Measurements from ENCODE around the gene XCR1. TPM values are rescaled to one million over a fixed set of nuclear protein-coding genes. Genes with fewer than 3 reads are reported as not detected.

Gene XCR1
- total RNA-seq, 1 donor, result not detected

DNA sequence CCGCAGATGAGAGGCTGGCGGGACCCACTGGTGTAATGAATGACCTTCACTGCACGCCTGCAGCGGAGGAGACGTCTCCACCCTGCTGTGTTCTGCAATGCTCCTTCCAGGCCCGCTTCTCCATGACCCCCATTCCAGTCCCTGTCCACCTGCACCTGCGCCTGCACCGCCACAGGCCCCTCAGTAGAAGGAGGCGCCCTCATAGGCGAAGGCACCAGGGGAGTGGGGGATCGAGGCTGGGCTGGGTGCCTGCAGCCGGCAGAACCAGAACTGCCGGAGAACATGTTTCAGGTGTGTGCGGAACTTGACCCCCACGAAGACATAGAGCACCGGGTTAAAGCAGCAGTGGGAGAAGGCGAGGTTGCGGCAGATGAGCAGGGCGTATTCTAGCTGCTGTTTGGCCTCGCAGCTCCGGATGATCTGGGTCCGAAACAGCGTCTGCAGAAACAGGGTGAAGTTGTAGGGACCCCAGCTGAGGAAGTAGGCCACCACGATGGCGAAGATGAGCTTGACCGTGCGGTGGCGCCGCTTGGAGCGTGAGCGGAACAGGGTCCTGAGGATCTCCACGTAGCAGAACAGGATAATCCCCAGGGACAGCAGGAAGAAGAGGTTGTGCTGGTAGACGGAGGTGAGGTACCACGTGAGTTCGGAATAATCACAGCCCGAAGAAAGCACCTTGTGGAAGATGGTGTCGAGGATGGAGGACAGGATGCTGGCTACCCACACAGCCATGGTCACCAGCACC lies 6.3 kb downstream of the XCR1 start:
- H2AFZ ChIP-seq (ENCODE audit: low read length), result no peak overlapping the region
- no peak for TF ChIP-seq CTCF (IDR thresholded peaks at IDR 0.05; ENCODE audit: extremely low read depth, low read depth, low read length)
- H3K79me2 ChIP-seq (ENCODE audit: insufficient read depth, low read length), result no peaks in the 10 kb centered on the region
- H3K27me3 ChIP-seq (ENCODE audit: insufficient read depth, low read length), result no peaks in the 10 kb centered on the region
- H3K27ac ChIP-seq (ENCODE audit: low read depth, low read length), result no peak overlapping the region
- no peak overlapping the region for H3K4me3 ChIP-seq (ENCODE audit: insufficient read depth, low read length)
- DNase-seq (ENCODE audit: insufficient read length, low spot score, missing footprints), result no peak
- no peaks in the 10 kb centered on the region for H3K9me3 ChIP-seq (ENCODE audit: low read depth, low read length)
- no peaks in the 10 kb centered on the region for H3K36me3 ChIP-seq (ENCODE audit: insufficient read depth, low read length)
- no peaks in the 10 kb centered on the region for H4K20me1 ChIP-seq (ENCODE audit: insufficient read depth, low read length)
- peaks cover 5% of the 10 kb centered on the region for H3K4me1 ChIP-seq (ENCODE audit: insufficient read depth, low read length)
- no peak overlapping the region for H3K4me2 ChIP-seq (ENCODE audit: insufficient read depth, low read length)

DNA sequence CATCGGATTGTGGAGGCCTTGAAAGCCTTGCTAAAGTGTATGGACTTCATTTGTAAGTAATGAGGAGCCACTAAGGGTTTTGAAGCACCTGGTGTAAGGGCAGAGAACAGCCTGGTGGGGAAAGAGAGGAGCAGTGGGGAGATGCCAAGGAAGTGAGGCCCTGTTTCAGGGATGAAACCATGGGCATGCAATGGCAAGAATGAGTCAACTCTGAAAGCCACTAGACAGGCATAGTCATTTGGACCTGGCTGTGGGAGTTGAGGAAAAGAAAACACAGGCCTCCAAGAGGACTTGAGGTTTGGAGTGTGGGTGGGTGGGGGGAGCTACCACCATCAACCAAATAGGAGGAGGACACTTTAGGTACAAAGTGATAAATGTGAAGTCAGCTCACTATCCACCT lies 7.6 kb downstream of the XCR1 start:
- no peaks in the 10 kb centered on the region for H4K20me1 ChIP-seq (ENCODE audit: insufficient read depth, low read length)
- no peaks in the 10 kb centered on the region for H3K27me3 ChIP-seq (ENCODE audit: insufficient read depth, low read length)
- H3K79me2 ChIP-seq (ENCODE audit: insufficient read depth, low read length), result no peaks in the 10 kb centered on the region
- TF ChIP-seq CTCF (IDR thresholded peaks at IDR 0.05; ENCODE audit: extremely low read depth, low read depth, low read length), result no peak
- no peaks in the 10 kb centered on the region for H3K9me3 ChIP-seq (ENCODE audit: low read depth, low read length)
- no peak overlapping the region for H2AFZ ChIP-seq (ENCODE audit: low read length)
- no peak overlapping the region for H3K27ac ChIP-seq (ENCODE audit: low read depth, low read length)
- peak; percentile 94 for DNase-seq (ENCODE audit: insufficient read length, low spot score, missing footprints)
- no peak overlapping the region for H3K4me2 ChIP-seq (ENCODE audit: insufficient read depth, low read length)
- H3K36me3 ChIP-seq (ENCODE audit: insufficient read depth, low read length), result no peaks in the 10 kb centered on the region
- peaks cover 5% of the 10 kb centered on the region for H3K4me1 ChIP-seq (ENCODE audit: insufficient read depth, low read length)
- H3K4me3 ChIP-seq (ENCODE audit: insufficient read depth, low read length), result no peak overlapping the region

DNA sequence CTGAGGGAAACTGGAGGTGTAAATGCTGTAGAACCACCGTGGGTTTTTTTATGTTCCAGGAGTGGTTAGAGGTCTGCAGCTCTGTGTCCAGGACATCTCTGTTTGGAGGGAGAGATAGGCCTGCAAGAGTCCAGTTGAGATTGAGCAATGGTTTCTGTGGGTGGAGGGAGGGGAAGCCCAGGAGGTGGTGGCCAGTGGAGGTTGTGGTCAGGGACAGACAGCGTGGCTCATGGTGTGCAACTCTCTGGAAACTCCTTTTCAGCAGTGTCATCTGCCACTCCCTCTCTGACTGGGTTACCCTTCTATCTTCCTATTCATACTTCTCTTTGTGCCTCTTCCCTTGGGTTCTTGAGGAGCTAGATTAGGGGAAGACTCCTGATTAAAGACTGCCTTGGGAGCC lies 9.6 kb downstream of the XCR1 start:
- Histone ChIP-seq H2AFZ (ENCODE audit: low read length) (no peak overlapping the region), H3K27me3 (ENCODE audit: insufficient read depth, low read length) (peaks cover 8% of the 10 kb centered on the region), H4K20me1 (ENCODE audit: insufficient read depth, low read length) (no peaks in the 10 kb centered on the region), H3K79me2 (ENCODE audit: insufficient read depth, low read length) (no peaks in the 10 kb centered on the region), H3K36me3 (ENCODE audit: insufficient read depth, low read length) (no peaks in the 10 kb centered on the region), H3K4me3 (ENCODE audit: insufficient read depth, low read length) (no peak overlapping the region), H3K4me2 (ENCODE audit: insufficient read depth, low read length) (no peak overlapping the region), H3K9me3 (ENCODE audit: low read depth, low read length) (no peaks in the 10 kb centered on the region), H3K27ac (ENCODE audit: low read depth, low read length) (no peak overlapping the region), H3K4me1 (ENCODE audit: insufficient read depth, low read length) (peaks cover 5% of the 10 kb centered on the region)
- DNase-seq (ENCODE audit: insufficient read length, low spot score, missing footprints), result peak; percentile 41
- no peak for TF ChIP-seq CTCF (IDR thresholded peaks at IDR 0.05; ENCODE audit: extremely low read depth, low read depth, low read length)

- no peak overlapping the region for H3K4me3 ChIP-seq (ENCODE audit: insufficient read depth, low read length)
- peaks cover 18% of the 10 kb centered on the region for H3K27me3 ChIP-seq (ENCODE audit: insufficient read depth, low read length)
- no peak overlapping the region for H2AFZ ChIP-seq (ENCODE audit: low read length)
- H4K20me1 ChIP-seq (ENCODE audit: insufficient read depth, low read length), result no peaks in the 10 kb centered on the region
- no peaks in the 10 kb centered on the region for H3K36me3 ChIP-seq (ENCODE audit: insufficient read depth, low read length)
- H3K9me3 ChIP-seq (ENCODE audit: low read depth, low read length), result no peaks in the 10 kb centered on the region
- no peak overlapping the region for H3K27ac ChIP-seq (ENCODE audit: low read depth, low read length)
- H3K4me1 ChIP-seq (ENCODE audit: insufficient read depth, low read length), result peaks cover 5% of the 10 kb centered on the region
- H3K79me2 ChIP-seq (ENCODE audit: insufficient read depth, low read length), result no peaks in the 10 kb centered on the region
- DNase-seq (ENCODE audit: insufficient read length, low spot score, missing footprints), result no peak
- H3K4me2 ChIP-seq (ENCODE audit: insufficient read depth, low read length), result no peak overlapping the region
- TF ChIP-seq CTCF (IDR thresholded peaks at IDR 0.05; ENCODE audit: extremely low read depth, low read depth, low read length), result no peak
Measured at GRCh38 chr3:46013316-46014094, 13.8 kb downstream of the XCR1 start.
